Measurements from ENCODE around the gene ARL5A. TPM values are rescaled to one million over a fixed set of nuclear protein-coding genes. Genes with fewer than 3 reads are reported as not detected.

Gene ARL5A
- total and polyA plus RNA-seq, 9 of the 15 experiments (the other 6 are each of a cell fraction or from before 2014, with no cell fraction given): 16.3 to 117 (median 88.4) TPM

DNA sequence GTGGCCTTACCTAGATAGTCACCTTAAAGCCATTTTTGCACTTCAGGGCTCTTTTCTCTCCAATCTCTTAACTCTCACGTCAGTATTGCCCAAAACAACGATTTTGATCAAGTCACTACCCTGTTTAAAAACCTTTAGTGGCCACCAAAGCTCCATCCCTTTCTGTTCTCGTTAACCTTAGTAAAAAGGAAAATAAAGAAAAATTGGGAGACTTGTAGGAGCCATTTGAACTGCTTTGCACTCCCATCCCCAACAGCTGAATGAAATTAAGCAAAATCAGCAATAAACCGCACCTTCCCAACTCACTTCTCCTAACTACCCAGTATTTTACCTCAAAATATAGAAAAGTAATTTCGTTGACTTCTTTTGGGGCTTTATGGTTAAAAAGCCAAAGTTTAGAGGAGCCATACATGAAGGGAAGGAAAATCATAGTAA lies 686 bp upstream of the ARL5A start (continued):
- TF ChIP-seq, protein P1, sequence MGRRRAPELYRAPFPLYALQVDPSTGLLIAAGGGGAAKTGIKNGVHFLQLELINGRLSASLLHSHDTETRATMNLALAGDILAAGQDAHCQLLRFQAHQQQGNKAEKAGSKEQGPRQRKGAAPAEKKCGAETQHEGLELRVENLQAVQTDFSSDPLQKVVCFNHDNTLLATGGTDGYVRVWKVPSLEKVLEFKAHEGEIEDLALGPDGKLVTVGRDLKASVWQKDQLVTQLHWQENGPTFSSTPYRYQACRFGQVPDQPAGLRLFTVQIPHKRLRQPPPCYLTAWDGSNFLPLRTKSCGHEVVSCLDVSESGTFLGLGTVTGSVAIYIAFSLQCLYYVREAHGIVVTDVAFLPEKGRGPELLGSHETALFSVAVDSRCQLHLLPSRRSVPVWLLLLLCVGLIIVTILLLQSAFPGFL (CRISPR knock-in tag; IDR thresholded peaks at IDR 0.05): peak; percentile 86; the same call in 1 of the 2 replicates
- TF ChIP-seq KHSRP (IDR thresholded peaks at IDR 0.05): no peak
- TF ChIP-seq BACH1 (tag; IDR thresholded peaks at IDR 0.05): no peak
- TF ChIP-seq, protein P2, sequence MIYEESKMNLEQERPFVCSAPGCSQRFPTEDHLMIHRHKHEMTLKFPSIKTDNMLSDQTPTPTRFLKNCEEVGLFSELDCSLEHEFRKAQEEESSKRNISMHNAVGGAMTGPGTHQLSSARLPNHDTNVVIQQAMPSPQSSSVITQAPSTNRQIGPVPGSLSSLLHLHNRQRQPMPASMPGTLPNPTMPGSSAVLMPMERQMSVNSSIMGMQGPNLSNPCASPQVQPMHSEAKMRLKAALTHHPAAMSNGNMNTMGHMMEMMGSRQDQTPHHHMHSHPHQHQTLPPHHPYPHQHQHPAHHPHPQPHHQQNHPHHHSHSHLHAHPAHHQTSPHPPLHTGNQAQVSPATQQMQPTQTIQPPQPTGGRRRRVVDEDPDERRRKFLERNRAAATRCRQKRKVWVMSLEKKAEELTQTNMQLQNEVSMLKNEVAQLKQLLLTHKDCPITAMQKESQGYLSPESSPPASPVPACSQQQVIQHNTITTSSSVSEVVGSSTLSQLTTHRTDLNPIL (CRISPR knock-in tag; IDR thresholded peaks at IDR 0.05): no peak
- no peak for TF ChIP-seq CXXC5 (CRISPR knock-in tag; IDR thresholded peaks at IDR 0.05)
- no peak for TF ChIP-seq NFE2 (IDR thresholded peaks at IDR 0.05; ENCODE audit: low read depth)

DNA sequence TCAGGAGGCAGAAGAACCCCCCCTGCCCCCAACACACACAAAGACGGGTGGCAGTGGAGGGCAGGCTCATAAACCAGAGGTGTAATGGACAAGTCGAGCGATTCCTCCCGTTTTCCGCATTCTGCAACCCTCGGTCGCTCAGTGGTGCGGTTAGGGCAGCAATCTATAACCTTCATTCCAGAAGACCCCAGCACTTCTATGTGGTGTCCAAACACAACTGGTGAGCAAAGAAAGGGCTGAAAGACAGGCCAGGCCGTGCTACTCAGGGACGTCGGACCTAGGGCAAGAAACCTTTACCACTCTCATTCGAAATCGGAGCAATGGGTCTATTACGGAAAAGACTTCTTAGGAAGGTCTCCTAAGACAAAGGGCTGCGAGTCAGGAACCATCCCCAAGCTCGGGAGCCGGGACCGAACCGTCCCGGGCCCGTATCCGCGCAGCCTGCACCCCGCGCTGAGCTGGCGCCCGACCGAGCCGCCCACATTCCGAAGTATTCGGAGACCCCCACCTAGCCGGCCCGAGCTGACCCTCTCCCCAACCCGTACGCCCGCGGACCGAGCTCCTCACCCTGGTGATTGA lies 568 bp downstream of the ARL5A start:
- peaks cover 12% of the 10 kb centered on the region for H4K20me1 ChIP-seq (replicated peaks; ENCODE audit: control insufficient read depth, insufficient read depth, low read length)
- no TSS peak for BruUV-seq (replicated peaks)
- H3K4me1 ChIP-seq (replicated peaks in 1 of 2; ENCODE audit: control insufficient read depth in 2 of 2, insufficient read depth in 2 of 2, low read length in 2 of 2): peaks cover 11 to 36% of the 10 kb centered on the region in 2 experiments
- intact Hi-C loops (cut with micrococcal nuclease): no loop called here
- in situ Hi-C loops (cut with MboI): no loop called here
- peak overlapping the region; percentile 78 for H3K4me3 ChIP-seq
- DNase-seq (ENCODE audit: extremely low read depth in 1 of 4, low spot score in 3 of 4) (peak in 2 of 4 experiments; percentile 43 to 57), FAIRE-seq (no peak), ATAC-seq (peak; percentile 43)
- H2AFZ ChIP-seq (ENCODE audit: low read depth, low read length): peak overlapping the region; percentile 84
- CTCF ChIA-PET (ENCODE audit: low intra/inter-chr PET ratio): no interaction called here
- H3K4me2 ChIP-seq (ENCODE audit: insufficient read depth, low read length): peak overlapping the region; percentile 98
- H3K27me3 ChIP-seq (ENCODE audit: control insufficient read depth in 2 of 2, insufficient read depth in 2 of 2, low read length in 2 of 2): no peaks in the 10 kb centered on the region
- H3K36me3 ChIP-seq (ENCODE audit: control insufficient read depth, insufficient read depth, low read length): peaks cover 9% of the 10 kb centered on the region; the same call in 2 of the 3 replicates
- H3K9ac ChIP-seq (ENCODE audit: insufficient read depth in 1 of 2, low read depth in 2 of 2, low read length in 2 of 2): peak overlapping the region; percentile 91 to 95
- peaks cover 5% of the 10 kb centered on the region for H3K9me1 ChIP-seq (ENCODE audit: control insufficient read depth, insufficient read depth, low read length)
- POLR2A ChIA-PET: interaction anchor here (0.6 to 4.1 kb wide), 7 partner anchors 10 to 174 kb away, joined by 3 to 34 read pairs (median 5); no protein-coding TSS in a partner anchor
- no peaks in the 10 kb centered on the region for H3K9me3 ChIP-seq (replicated peaks; ENCODE audit: control insufficient read depth, insufficient read depth, low read depth, low read length)
- H3K27ac ChIP-seq (ENCODE audit: extremely low read depth, low read depth, low read length): peak overlapping the region; percentile 75
- H3K79me2 ChIP-seq (ENCODE audit: control insufficient read depth, insufficient read depth, low read length): peaks cover 56% of the 10 kb centered on the region
- WGBS (ENCODE audit: insufficient coverage, low coverage, missing lambda C conversion rate): under 1% methylated on average over 38 of the region's 38 CpGs
- TF ChIP-seq HSF4 (CRISPR knock-in tag; IDR thresholded peaks at IDR 0.05; ENCODE audit: borderline replicate concordance) (no peak), JUND (IDR thresholded peaks at IDR 0.05; ENCODE audit: borderline replicate concordance, low read depth, low read length) (no peak), JUND (tag; IDR thresholded peaks at IDR 0.05; ENCODE audit: borderline replicate concordance, low read depth, low read length) (no peak), SMARCA4 (IDR thresholded peaks at IDR 0.05) (0 out of 2 replicates have a peak, but pooled peaks have one; percentile 13), SMARCE1 (IDR thresholded peaks at IDR 0.05) (0 out of 2 replicates have a peak, but pooled peaks have one; percentile 18), ZNF165 (CRISPR knock-in tag; IDR thresholded peaks at IDR 0.05; ENCODE audit: borderline replicate concordance) (no peak), SRSF1 (IDR thresholded peaks at IDR 0.05; ENCODE audit: low read depth, low read length) (0 out of 2 replicates have a peak, but pooled peaks have one; percentile 61), BCOR (IDR thresholded peaks at IDR 0.05) (peak; percentile 83), HDAC2 (IDR thresholded peaks at IDR 0.05) (0 out of 2 replicates have a peak, but pooled peaks have one; percentile 36), L3MBTL2 (IDR thresholded peaks at IDR 0.05) (no peak), SIN3A (IDR thresholded peaks at IDR 0.05; ENCODE audit: borderline replicate concordance in 2 of 2, control insufficient read depth in 1 of 2, low read depth in 2 of 2, low read length in 2 of 2) (0 out of 4 replicates have a peak, but pooled peaks of 1 of the 2 experiments have one; percentile 0)
- TF ChIP-seq, protein P3, sequence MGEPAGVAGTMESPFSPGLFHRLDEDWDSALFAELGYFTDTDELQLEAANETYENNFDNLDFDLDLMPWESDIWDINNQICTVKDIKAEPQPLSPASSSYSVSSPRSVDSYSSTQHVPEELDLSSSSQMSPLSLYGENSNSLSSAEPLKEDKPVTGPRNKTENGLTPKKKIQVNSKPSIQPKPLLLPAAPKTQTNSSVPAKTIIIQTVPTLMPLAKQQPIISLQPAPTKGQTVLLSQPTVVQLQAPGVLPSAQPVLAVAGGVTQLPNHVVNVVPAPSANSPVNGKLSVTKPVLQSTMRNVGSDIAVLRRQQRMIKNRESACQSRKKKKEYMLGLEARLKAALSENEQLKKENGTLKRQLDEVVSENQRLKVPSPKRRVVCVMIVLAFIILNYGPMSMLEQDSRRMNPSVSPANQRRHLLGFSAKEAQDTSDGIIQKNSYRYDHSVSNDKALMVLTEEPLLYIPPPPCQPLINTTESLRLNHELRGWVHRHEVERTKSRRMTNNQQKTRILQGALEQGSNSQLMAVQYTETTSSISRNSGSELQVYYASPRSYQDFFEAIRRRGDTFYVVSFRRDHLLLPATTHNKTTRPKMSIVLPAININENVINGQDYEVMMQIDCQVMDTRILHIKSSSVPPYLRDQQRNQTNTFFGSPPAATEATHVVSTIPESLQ (CRISPR knock-in tag; IDR thresholded peaks at IDR 0.05): 0 out of 2 replicates have a peak, but pooled peaks have one; percentile 13

Measured in K562 (cell line).